ENCODE results near the gene DDHD1.

DDHD1 gene

GRCh38 chr14:53110096-53110495 is 43.0 kb downstream of the DDHD1 start:
- Histone ChIP-seq H3K4me3 (ENCODE audit: low read depth, low read length) (no peak overlapping the region), H3K27ac (ENCODE audit: extremely low read depth, low read depth, low read length) (no peak overlapping the region), H3K36me3 (ENCODE audit: control insufficient read depth in 2 of 2, insufficient read depth in 1 of 2, low read length in 2 of 2) (no peaks in the 10 kb centered on the region), H3K4me1 (ENCODE audit: control insufficient read depth, insufficient read depth, low read length) (no peaks in the 10 kb centered on the region), H3K9me3 (ENCODE audit: control insufficient read depth, insufficient read depth, low read depth, low read length) (no peaks in the 10 kb centered on the region)
- TF ChIP-seq ZNF121 (tag by site-specific recombination; IDR thresholded peaks at IDR 0.05), result no peak
- TF ChIP-seq TSHZ1 (tag by site-specific recombination; IDR thresholded peaks at IDR 0.05; ENCODE audit: borderline replicate concordance), result no peak
- no peak for TF ChIP-seq ZNF341 (tag by site-specific recombination; IDR thresholded peaks at IDR 0.05; ENCODE audit: low read depth)
- no peak for TF ChIP-seq ZNF530 (tag by site-specific recombination; IDR thresholded peaks at IDR 0.05; ENCODE audit: low read depth)
- TF ChIP-seq ZNF423 (tag by site-specific recombination; IDR thresholded peaks at IDR 0.05), result no peak
- TF ChIP-seq ZNF366 (tag by site-specific recombination; conservative IDR thresholded peaks at IDR 0.05), result no peak
- no peak for TF ChIP-seq ZNF76 (tag by site-specific recombination; IDR thresholded peaks at IDR 0.05; ENCODE audit: borderline replicate concordance, low read depth)
- no peak for TF ChIP-seq ZBTB1 (tag by site-specific recombination; IDR thresholded peaks at IDR 0.05)
- TF ChIP-seq ZNF391 (tag by site-specific recombination; IDR thresholded peaks at IDR 0.05; ENCODE audit: borderline replicate concordance, low read depth), result no peak
- TF ChIP-seq TRIM28 (IDR thresholded peaks at IDR 0.05; ENCODE audit: borderline replicate concordance, low read length), result no peak
- TF ChIP-seq ZNF521 (tag by site-specific recombination; IDR thresholded peaks at IDR 0.05), result no peak
- no peak for TF ChIP-seq SP7 (tag by site-specific recombination; IDR thresholded peaks at IDR 0.05)
- no peak for TF ChIP-seq ZNF843 (tag by site-specific recombination; IDR thresholded peaks at IDR 0.05)
- no peak for TF ChIP-seq BCL11B (tag by site-specific recombination; IDR thresholded peaks at IDR 0.05; ENCODE audit: low read depth)
- POLR2A ChIA-PET, result no interaction called here
- CTCF ChIA-PET, result interaction anchor here (0.8 kb wide), 2 partner anchors 12 to 54 kb away, joined by 3 to 5 read pairs; no protein-coding TSS in a partner anchor

- Histone ChIP-seq H3K4me1 (ENCODE audit: control insufficient read depth, insufficient read depth, low read length) (no peaks in the 10 kb centered on the region), H3K9me3 (ENCODE audit: control insufficient read depth, insufficient read depth, low read depth, low read length) (no peaks in the 10 kb centered on the region), H3K27ac (ENCODE audit: extremely low read depth, low read depth, low read length) (no peak overlapping the region), H3K4me3 (ENCODE audit: low read depth, low read length) (no peak overlapping the region), H3K36me3 (ENCODE audit: control insufficient read depth in 2 of 2, insufficient read depth in 1 of 2, low read length in 2 of 2) (no peaks in the 10 kb centered on the region)
- ChIA-PET CTCF (interaction anchor here (0.8 kb wide), 2 partner anchors 12 to 54 kb away, joined by 3 to 5 read pairs; no protein-coding TSS in a partner anchor), POLR2A (no interaction called here)
- TF ChIP-seq ZNF24 (tag by site-specific recombination; IDR thresholded peaks at IDR 0.05) (no peak), GLI4 (tag by site-specific recombination; IDR thresholded peaks at IDR 0.05) (no peak), ZNF529 (tag by site-specific recombination; IDR thresholded peaks at IDR 0.05; ENCODE audit: insufficient replicate concordance) (no peak), ZNF221 (tag by site-specific recombination; IDR thresholded peaks at IDR 0.05; ENCODE audit: borderline replicate concordance) (no peak), ZNF747 (tag by site-specific recombination; IDR thresholded peaks at IDR 0.05) (no peak), YY1 (tag by site-specific recombination; IDR thresholded peaks at IDR 0.05) (no peak), HOXD13 (CRISPR knock-in tag; IDR thresholded peaks at IDR 0.05; ENCODE audit: borderline replicate concordance) (no peak), ZNF10 (tag by site-specific recombination; IDR thresholded peaks at IDR 0.05) (no peak), AEBP2 (tag by site-specific recombination; IDR thresholded peaks at IDR 0.05; ENCODE audit: borderline replicate concordance) (no peak), ZNF148 (tag by site-specific recombination; IDR thresholded peaks at IDR 0.05; ENCODE audit: borderline replicate concordance) (no peak), ZNF366 (tag by site-specific recombination; conservative IDR thresholded peaks at IDR 0.05) (no peak), ZNF354C (tag by site-specific recombination; IDR thresholded peaks at IDR 0.05; ENCODE audit: borderline replicate concordance, low read depth) (no peak)
These were observed 43.8 kb downstream of the DDHD1 start for GRCh38 chr14:53109105-53110041.
